GM18951 (cell line): ENCODE data around the gene MATCAP1.

Experiments
- POLR2A ChIP-seq: IDR thresholded peaks from 4 replicates; pipeline ENCODE4 v1.6.1; 2011; ENCODE audit warnings: mild to moderate bottlenecking; ENCODE audit not compliant: insufficient read length, insufficient read depth; ENCODE audit errors: extremely low read depth
- in situ Hi-C: fragments of 300-500 bp; cut with MboI; formaldehyde crosslinking; loops from one replicate; pipeline ENCODE4 v1.12.0; 2022; ENCODE audit warnings: low sequenced_read_pairs, mixed read lengths, inconsistent platforms; ENCODE audit not compliant: unreplicated experiment

MATCAP1 gene

GRCh38 chr16:67191411-67191994, 7.7 kb upstream of the MATCAP1 start:
- no peak for TF ChIP-seq POLR2A
- in situ Hi-C loops = no loop called here

DNA sequence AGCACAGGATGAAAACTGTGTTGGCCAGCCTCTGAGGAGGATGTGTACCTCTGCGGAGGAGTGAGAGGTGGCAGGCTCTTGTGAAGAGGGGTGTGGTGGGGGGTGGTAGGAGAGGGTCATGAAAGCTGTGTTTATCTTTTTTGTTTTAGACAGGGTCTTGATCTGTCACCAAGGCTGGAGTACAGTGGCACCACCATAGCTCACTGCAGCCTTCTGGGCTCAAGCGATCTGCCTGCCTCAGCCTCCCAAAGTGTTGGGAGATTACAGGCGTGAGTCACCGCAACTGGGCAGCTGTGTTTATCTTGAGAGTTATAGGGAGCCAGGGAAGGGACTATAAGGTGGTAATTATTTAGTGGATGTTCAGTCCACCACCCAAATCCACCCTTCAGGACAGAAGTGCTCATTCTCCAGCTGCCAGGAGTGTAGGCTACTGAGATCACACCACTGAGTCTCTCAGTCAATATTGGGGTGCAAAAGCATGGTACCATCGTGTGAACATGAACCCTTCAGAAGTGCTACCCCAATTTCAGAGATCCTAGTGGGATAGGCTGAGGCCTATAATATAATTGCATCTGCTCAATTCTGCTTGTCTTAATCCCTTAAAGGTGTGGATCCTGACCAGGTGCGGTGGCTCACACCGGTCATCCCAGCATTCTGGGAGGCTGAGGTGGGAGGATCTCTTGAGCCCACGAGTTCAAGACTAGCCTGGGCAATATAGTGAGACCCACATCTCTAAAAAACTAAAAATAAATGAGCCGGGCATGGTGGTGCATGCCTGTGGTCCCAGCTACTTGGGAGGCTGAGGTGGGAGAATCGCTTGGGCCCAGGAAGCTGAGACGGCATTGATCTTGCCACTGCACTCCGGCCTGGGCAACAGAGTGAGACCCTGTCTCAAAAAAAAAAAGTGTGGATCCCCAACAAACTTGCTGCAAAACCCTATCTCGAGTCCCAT, 7.0 kb upstream of the MATCAP1 start:
- in situ Hi-C loops = no loop called here
- no peak for TF ChIP-seq POLR2A

DNA sequence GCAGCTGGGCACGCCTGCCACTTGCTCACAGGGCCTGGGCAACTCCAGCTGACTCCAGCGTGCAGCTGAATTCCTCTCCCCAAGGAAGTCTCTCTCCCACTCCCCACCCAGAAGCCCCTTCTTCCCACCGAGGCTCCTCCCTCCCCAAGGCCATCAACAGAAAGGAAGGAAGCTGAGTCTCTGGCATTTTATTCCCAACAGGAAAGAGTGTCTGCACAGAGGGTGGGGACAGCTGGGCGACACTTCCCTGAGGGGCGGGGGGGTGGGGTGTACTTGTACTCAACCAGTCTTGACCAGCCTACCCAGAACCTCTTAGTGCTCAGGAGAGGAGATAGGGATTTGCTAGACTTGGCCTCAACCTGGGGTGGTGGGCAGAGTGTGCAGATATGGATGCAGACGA, 6.3 kb upstream of the MATCAP1 start, which contains the start of gene EXOC3L1:
Gene EXOC3L1, minus strand, starts transcription at position 96 of the 400 bp plus-strand sequence. CDS start 460 bp downstream, outside the sequence.
- in situ Hi-C loops = no loop called here
- TF ChIP-seq POLR2A = no peak

- no peak for TF ChIP-seq POLR2A
Observed at GRCh38 chr16:67188798-67189197, 5.0 kb upstream of the MATCAP1 start.

DNA sequence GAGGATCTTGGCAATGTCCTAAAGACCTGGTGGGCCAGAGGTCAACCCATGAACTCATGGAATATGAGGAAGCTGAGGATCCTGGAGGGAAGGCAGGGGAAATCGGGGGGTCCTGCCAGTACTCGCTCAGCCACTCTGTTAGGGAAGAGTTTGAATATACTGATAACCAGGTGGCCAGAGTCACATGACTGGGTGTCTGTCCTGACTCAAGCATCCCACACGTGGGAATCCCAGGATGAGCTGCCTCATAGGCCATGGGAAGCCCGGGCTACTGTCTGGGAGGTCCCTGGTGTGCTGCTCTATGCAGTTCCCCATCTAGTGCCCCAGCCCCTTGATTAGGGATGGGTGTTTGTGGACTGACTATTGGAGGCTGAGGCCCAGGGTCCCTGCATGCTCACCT, 4.6 kb upstream of the MATCAP1 start:
- in situ Hi-C loops = no loop called here
- TF ChIP-seq POLR2A = no peak

More at GRCh38 chr16:67188798-67189197, 5.0 kb upstream of the MATCAP1 start:
- in situ Hi-C loops = no loop called here

DNA sequence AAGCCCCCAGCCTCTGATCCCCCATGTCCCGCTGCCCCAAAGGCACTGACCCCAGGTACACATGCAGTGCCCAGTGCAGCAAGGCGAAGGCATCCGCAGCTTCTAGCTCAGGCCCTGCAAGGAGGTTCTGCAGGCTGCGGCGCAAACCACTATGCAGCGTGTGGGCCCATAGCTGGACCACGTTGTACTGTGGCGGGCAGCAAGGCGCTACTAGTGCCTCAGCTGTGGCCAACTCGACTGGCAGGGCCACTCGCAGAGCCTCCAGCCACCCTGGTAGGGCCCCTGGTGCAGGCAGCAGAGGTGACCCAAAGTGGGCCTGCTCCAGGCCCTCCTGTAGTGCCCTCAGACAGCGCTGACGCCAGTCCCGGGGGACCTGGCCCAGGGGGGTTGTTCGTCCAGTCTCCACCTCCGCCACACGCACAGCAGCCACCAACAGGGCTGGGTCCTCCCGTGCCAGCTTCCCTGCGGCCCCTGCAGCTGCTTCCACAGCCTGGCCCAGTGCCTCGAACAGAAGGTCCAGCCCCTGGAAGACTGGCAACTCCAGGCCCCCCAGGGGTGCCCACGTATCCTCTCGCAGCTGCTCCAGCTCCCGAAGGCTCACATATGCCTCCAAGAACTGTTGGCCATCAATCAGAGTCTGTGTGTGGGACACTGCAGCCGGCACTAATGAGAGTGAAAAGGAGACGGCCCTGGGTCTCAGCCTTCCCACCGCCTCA, 3.6 kb upstream of the MATCAP1 start:
- in situ Hi-C loops = no loop called here
- TF ChIP-seq POLR2A = no peak

- no peak for TF ChIP-seq POLR2A
- in situ Hi-C loops = no loop called here
Observed at GRCh38 chr16:67186550-67186950, 2.8 kb upstream of the MATCAP1 start.

- in situ Hi-C loops = no loop called here
- no peak for TF ChIP-seq POLR2A
Observed at GRCh38 chr16:67185651-67186134, 1.9 kb upstream of the MATCAP1 start.

GRCh38 chr16:67184995-67185650, 1.4 kb upstream of the MATCAP1 start:
- TF ChIP-seq POLR2A = no peak
- in situ Hi-C loops = no loop called here

DNA sequence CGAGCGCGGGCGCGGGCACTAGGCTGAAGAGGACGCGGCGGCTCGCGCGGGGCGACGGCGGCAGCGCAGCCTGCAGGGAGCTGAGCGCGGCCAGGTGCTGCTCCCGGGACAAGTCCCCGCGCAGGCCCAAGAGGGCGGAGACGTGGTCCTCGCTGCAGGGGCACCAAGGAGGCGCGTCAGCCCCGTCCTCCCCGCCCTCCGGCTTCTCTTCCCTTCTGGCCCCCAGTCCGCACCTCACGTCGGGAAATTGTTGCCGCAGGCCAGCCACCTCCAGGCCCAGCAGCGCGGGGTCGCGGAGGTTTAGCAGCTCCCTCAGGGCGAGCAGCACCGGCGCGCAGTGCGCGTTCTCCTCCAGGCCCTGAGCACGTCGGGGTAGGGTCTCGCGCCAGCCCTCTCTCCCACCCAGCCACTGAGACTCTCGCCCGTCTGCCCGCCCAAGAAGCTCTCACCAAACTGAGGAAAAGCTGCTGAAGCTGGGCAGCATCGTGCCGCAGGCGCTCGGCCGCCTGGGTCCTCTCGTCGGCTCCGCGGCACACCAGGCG, 761 bp upstream of the MATCAP1 start:
- TF ChIP-seq POLR2A = no peak
- in situ Hi-C loops = no loop called here

- peak; percentile 28 for TF ChIP-seq POLR2A
- in situ Hi-C loops = no loop called here
Observed at GRCh38 chr16:67183284-67183626, 508 bp downstream of the MATCAP1 start.

GRCh38 chr16:67182288-67182687, 1.5 kb downstream of the MATCAP1 start:
- no peak for TF ChIP-seq POLR2A
- in situ Hi-C loops = no loop called here

- in situ Hi-C loops = no loop called here
Observed at GRCh38 chr16:67181346-67181745, 2.4 kb downstream of the MATCAP1 start.

DNA sequence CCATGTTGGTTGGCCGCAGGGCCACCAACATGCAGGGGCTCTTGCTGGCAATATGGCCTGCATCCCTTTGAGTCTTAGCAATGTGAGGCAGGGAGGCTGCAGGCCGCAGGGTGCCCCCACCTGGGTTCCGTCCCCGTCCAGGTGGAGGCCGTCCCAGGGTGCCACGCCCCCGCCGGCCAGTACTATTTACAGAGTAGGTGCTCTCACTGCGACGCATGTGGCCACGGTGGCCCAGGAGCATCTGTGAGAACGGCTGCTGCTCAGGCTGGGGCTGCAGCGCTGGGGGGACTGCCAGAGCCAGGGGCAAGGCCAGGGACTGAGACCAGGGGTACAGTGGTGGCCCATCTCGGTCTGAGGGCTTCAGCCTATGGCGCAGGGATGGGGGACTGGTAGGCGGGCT, 3.6 kb downstream of the MATCAP1 start:
- in situ Hi-C loops = no loop called here
- no peak for TF ChIP-seq POLR2A

More at GRCh38 chr16:67181346-67181745, 2.4 kb downstream of the MATCAP1 start:
- no peak for TF ChIP-seq POLR2A
